Measurements from ENCODE around the gene MPO. TPM values are rescaled to one million over a fixed set of nuclear protein-coding genes. Genes with fewer than 3 reads are reported as not detected.

The MPO gene
- total RNA-seq, 4 donors from 2014 or later: 0.19 to 0.34 TPM; not detected in 2

GRCh38 chr17:58279016-58279711, 1.6 kb downstream of the MPO start:
- no peak for TF ChIP-seq CTCF (IDR thresholded peaks at IDR 0.05; ENCODE audit: low read depth)

GRCh38 chr17:58278661-58279015, 2.1 kb downstream of the MPO start:
- TF ChIP-seq CTCF (IDR thresholded peaks at IDR 0.05; ENCODE audit: low read depth): no peak

- no peak for TF ChIP-seq CTCF (IDR thresholded peaks at IDR 0.05; ENCODE audit: low read depth)
Observed at GRCh38 chr17:58277802-58278595, 2.7 kb downstream of the MPO start.

- no peak for TF ChIP-seq CTCF (IDR thresholded peaks at IDR 0.05; ENCODE audit: low read depth)
Observed at GRCh38 chr17:58277107-58277801, 3.5 kb downstream of the MPO start.

- TF ChIP-seq CTCF (IDR thresholded peaks at IDR 0.05; ENCODE audit: low read depth): no peak
Observed at GRCh38 chr17:58276423-58276822, 4.3 kb downstream of the MPO start.

GRCh38 chr17:58275417-58275816, 5.3 kb downstream of the MPO start:
- no peak for TF ChIP-seq CTCF (IDR thresholded peaks at IDR 0.05; ENCODE audit: low read depth)

Measured in subcutaneous adipose tissue (tissue), 4 donors.